ENCODE measurements around the gene FRMPD2.
"Not testable (repeated sequence)": the region's sequence is repeated elsewhere in the genome, so short reads cannot be mapped to it uniquely, and the experiment has no call there.

Gene FRMPD2

DNA sequence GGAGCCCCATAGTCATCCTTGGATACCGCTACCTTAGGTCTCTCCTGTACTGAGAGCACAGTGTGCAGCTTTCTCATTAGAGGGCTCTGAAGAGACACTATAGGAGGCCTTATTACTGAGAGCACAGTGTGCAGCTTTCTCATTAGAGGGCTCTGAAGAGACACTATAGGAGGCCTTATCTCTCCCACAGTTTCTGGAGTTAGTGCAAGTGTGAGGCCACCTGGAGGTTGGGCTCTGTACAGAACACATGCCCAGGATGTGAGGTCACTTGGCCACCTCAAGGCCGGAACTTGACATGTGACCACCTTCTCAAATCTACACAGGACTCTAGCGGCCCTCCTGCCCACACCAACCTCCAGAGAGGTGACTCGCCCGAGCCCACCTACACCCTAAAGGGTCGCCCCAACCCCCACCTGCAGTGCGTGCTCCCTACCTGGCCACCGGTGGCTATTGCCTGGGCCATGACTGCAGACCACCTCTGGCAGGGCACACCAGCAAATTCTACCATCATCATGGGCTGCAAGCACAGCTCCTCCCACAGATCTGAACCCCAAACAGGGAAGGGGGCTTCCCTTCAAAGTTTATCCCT is 24.6 kb downstream of the FRMPD2 start:
- H3K4me1 Mint-ChIP-seq, result peaks cover 6% of the 10 kb centered on the region
- peaks cover 21% of the 10 kb centered on the region for H3K27me3 Mint-ChIP-seq
- H3K9me3 Mint-ChIP-seq, result no peaks in the 10 kb centered on the region
- H3K4me3 Mint-ChIP-seq, result no peak overlapping the region
- no peaks in the 10 kb centered on the region for H3K36me3 Mint-ChIP-seq
- no peak overlapping the region for H3K27ac Mint-ChIP-seq
- no peak for ATAC-seq

DNA sequence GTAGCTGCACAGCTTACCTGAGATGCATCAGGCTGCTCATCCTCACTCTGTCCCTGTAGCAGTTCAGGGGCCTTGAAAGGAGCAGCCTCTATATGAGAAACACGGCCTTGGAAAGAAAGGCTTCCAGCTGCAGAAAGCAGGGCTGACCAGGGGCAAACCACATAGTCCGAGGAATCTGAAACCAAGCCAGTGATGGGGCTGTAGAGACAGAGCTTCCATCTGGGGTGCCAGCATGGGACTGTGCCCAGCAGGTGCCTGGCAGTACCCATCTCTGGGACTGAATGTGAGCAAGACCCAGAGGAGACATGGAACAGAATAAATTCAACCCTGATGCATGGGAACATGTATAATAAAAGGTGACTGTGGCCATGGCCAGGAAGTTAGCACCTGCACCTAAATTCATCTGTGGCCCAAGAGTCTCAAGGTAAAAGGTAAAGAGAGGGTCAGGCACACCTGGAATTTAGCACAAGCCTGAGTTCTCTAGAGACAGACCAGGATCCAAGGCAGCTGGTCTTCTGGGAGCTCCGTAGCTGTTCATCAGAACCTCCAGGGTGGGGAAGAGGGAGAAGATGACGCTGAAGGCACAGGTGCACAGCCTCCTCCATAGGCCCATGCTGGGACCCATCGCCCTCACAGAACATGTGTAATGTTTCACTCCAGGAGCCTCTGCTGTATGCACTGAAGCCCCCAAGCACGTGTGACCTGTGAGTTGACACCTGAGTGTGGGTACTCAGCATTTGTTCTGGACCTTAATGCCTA is 25.3 kb downstream of the FRMPD2 start:
- peak; percentile 9 for ATAC-seq
- H3K36me3 Mint-ChIP-seq, result no peaks in the 10 kb centered on the region
- no peak overlapping the region for H3K27ac Mint-ChIP-seq
- no peak overlapping the region for H3K4me3 Mint-ChIP-seq
- peaks cover 18% of the 10 kb centered on the region for H3K27me3 Mint-ChIP-seq
- peaks cover 6% of the 10 kb centered on the region for H3K4me1 Mint-ChIP-seq
- no peaks in the 10 kb centered on the region for H3K9me3 Mint-ChIP-seq

DNA sequence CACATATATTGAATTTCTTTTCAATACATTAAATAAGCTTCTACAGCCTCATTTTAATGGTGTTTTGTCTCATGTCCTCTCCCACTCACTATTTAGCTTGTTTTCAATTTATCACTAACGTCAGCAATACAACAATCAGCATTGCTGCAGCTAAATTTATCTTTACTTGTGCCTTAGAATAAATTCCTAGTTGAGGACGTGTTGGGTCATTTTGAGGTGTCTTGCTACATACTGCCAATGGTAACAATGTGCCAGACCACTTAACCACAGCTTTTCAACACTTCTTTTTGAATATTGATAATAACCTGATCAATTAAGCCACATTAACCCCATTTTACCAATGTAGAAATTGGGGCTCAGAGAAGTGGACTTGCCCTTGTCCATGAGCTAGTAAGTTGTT is 26.0 kb downstream of the FRMPD2 start:
- peaks cover 22% of the 10 kb centered on the region for H3K27me3 Mint-ChIP-seq
- no peak overlapping the region for H3K4me3 Mint-ChIP-seq
- no peaks in the 10 kb centered on the region for H3K36me3 Mint-ChIP-seq
- ATAC-seq, result no peak
- H3K9me3 Mint-ChIP-seq, result no peaks in the 10 kb centered on the region
- no peak overlapping the region for H3K27ac Mint-ChIP-seq
- peaks cover 6% of the 10 kb centered on the region for H3K4me1 Mint-ChIP-seq

DNA sequence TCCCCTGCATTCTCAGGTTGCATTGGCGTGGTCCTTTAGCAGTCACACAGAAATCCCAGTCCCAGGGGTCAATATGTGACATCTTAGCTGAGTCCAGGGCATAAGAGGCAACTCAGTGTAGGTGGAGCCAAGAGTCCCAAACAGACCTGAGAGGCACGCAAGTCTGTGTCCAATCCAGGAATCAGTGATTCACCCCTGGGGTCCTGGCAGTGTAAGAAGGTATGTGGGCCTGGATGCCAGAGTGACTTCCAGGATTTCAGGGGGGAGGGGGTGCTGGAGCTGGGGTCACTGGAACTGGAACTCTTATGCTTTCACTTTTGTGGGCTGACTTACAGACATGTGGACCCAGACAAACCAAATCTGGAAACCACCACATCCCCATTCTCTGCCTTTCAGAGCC is 26.8 kb downstream of the FRMPD2 start:
- ATAC-seq, result no peak
- no peaks in the 10 kb centered on the region for H3K9me3 Mint-ChIP-seq

DNA sequence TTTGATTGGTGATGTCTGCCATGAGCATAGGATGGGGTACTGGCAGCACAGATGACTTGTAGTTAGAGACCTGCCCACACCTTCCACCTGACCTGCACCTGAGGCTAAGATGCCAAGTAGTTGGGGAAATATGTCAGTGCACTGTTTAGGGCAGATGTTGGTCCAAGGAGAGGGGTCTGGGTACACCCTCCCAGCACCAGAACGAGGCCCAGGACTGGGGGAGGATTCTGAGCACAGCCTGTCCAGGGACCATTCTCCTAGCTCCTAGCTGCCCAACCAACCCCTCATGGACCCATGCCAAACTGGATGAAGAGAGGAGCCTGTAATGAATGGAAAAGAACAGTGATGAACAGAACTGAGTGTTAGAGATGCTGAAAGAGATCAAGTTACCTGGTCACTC is 28.0 kb downstream of the FRMPD2 start:
- Mint-ChIP-seq H3K9me3 (no peaks in the 10 kb centered on the region), H3K36me3 (no peaks in the 10 kb centered on the region), H3K4me3 (no peak overlapping the region), H3K27ac (no peak overlapping the region), H3K4me1 (peaks cover 6% of the 10 kb centered on the region), H3K27me3 (peaks cover 29% of the 10 kb centered on the region)
- ATAC-seq, result no peak

More for the DNA sequence above, 26.8 kb downstream of the FRMPD2 start:
- no peak overlapping the region for H3K27ac Mint-ChIP-seq
- peaks cover 6% of the 10 kb centered on the region for H3K4me1 Mint-ChIP-seq
- no peak overlapping the region for H3K4me3 Mint-ChIP-seq
- peaks cover 30% of the 10 kb centered on the region for H3K27me3 Mint-ChIP-seq
- no peaks in the 10 kb centered on the region for H3K36me3 Mint-ChIP-seq

DNA sequence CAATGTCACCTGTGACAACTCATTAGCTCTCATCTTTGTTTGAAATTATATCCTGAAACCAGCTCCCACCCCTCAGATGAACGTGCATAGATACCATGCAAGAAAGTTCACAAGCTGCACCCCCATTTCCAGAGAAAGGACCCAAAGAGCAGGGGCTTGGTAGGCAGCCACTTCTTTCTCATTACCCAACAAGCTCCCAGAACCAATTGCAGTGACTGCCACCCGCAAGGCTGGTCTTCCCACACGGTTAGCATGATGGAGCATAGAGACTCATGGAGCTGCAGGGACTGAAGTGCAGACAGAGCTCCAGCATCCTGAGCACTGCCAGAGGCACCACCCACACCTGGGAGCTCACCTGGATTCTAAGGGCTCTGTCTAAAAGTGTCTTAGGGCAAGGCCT is 28.5 kb downstream of the FRMPD2 start:
- peaks cover 6% of the 10 kb centered on the region for H3K4me1 Mint-ChIP-seq
- no peak for ATAC-seq
- H3K9me3 Mint-ChIP-seq, result no peaks in the 10 kb centered on the region
- H3K27me3 Mint-ChIP-seq, result peaks cover 24% of the 10 kb centered on the region
- H3K36me3 Mint-ChIP-seq, result no peaks in the 10 kb centered on the region
- H3K27ac Mint-ChIP-seq, result no peak overlapping the region
- H3K4me3 Mint-ChIP-seq, result no peak overlapping the region

DNA sequence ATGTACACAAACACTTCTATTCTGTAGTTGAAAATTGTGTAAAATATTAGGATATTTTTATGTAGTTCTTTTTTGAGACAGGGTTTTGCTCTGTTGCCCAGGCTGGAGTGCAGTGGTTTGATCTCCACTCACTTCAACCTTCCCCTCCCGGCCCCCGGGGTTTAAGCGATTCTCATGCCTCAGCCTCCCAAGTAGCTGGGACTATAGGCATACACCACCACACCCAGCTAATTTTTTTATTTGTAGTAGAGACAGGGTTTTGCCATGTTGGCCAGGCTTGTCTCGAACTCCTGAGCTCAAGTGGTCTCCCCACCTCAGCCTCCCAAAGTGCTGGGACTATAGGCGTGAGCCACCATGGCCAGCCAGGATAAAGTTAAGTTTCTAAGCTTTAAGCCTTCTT is 30.6 kb downstream of the FRMPD2 start:
- not testable (repeated sequence) for H3K4me3 Mint-ChIP-seq, H3K9me3 Mint-ChIP-seq, ATAC-seq, H3K27ac Mint-ChIP-seq, H3K36me3 Mint-ChIP-seq, H3K4me1 Mint-ChIP-seq
- H3K27me3 Mint-ChIP-seq, result peaks cover 12% of the 10 kb centered on the region

DNA sequence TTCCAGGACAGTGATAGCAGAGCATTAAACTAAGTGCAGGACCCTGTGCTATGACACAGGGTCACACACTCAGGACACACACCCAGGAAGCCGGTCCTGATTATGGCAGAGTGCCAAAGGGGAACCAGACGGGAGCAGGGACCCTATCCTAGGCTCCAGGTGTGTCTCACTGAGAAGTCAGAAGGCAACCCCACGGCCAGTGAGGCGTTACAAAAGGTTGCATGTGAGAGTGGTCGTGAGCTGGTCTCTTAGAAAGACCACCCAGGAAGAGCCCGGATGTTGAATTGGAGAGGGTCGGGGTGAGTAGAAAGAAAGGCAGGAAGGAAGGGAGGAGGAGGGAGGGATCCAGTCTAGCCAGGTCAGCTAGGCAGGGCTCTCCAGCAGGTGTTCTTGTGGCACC is 31.0 kb downstream of the FRMPD2 start:
- Mint-ChIP-seq H3K9me3 (no peaks in the 10 kb centered on the region), H3K27me3 (peaks cover 12% of the 10 kb centered on the region), H3K27ac (no peak overlapping the region), H3K36me3 (no peaks in the 10 kb centered on the region), H3K4me1 (peaks cover 4% of the 10 kb centered on the region), H3K4me3 (no peak overlapping the region)
- ATAC-seq, result no peak

DNA sequence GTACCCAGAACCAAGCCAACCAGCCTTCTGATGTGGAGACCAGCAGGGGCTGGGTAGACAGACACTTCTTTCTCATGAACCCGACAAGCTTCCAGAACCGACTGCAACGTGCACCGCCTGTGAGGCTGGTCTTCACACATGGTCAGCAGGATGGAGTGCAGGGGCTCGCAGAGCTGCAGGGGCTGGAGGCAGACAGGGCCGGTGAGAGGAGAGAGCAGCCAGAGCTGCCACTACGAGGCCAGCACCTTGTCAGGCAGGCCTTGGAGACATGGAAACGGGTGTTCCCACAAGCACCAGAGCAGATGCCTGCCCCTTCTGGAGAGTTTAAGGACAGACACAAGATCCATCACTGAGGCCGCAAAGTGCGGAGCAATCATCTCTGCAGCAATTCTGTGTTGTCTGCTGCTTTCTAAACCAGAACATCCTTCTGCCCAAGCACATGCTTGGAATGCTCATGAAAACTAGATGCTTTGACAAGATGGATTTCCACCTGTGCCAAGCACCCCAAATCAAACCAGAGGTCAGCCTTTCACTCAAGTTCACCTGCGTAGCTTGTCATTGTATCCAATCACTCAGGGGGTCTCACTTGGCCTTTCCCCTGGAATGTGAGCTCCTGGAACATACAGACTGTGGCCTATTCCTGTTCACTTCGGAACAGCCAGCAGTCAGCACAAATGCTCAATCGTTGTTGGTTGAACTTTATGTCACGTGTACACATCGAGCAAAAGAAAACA is 32.2 kb downstream of the FRMPD2 start:
- H3K9me3 Mint-ChIP-seq, result no peaks in the 10 kb centered on the region
- H3K27me3 Mint-ChIP-seq, result peaks cover 12% of the 10 kb centered on the region
- ATAC-seq, result no peak
- H3K27ac Mint-ChIP-seq, result no peak overlapping the region
- H3K36me3 Mint-ChIP-seq, result no peaks in the 10 kb centered on the region
- H3K4me3 Mint-ChIP-seq, result no peak overlapping the region
- no peaks in the 10 kb centered on the region for H3K4me1 Mint-ChIP-seq

DNA sequence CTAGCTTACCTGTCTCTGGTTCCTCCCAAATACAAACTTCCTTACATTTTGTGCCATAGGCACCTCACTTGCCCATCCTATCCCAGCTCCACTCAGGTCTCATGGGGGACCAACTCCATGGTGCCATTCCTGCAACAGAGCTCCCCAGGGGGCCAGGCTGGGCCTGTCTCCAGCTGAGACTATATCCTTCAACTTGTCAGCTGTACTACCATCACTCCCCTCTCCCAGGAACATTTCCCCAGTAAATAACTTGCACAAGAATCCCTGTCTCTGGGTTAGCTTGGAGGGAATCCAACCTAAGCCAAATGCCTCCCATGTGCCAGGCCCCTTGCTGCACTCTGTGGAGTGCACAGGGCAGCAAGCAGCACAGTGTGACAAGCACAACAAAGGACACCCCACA is 33.2 kb downstream of the FRMPD2 start:
- Mint-ChIP-seq H3K4me3 (no peak overlapping the region), H3K36me3 (no peaks in the 10 kb centered on the region), H3K4me1 (no peaks in the 10 kb centered on the region), H3K9me3 (no peaks in the 10 kb centered on the region), H3K27me3 (peaks cover 12% of the 10 kb centered on the region), H3K27ac (no peak overlapping the region)
- ATAC-seq, result no peak

DNA sequence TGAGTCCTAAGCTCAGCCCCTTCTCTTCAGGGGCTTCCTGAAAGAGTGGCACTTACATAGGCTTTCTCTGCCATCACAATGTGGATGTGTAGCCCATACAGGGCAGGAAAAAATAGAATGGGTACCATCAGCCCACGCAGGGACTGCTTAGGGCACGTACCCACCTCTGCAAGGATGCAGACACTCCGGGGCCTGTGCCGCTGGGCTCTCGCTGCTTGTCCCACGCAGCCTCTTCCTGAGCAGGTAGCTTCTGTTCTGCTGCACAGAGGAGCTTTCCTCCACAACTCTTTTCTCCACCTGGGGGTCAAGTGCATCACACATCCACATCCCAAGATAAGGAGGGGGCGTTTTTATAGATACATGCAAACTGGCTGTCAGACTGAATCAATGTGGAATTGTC is 34.3 kb downstream of the FRMPD2 start:
- no peak for ATAC-seq

DNA sequence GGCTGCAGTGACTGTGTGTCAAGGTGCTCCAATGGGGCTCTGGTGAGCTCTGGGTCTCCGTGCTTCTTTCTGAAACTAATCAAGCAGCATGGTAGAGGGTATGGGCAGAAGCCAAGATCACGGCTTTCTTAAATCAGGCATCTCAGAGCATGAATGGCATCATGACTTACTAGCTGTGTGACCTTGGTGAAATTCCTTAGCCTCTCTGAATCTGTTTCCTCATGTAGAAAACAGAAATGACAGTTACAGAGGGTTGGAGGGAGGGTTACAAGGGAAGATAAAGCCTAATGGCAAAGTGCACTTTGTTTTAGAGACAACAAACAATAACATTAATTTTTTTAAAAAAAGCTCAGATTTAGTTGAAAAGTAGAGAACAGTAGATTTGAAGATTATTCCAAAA is 34.9 kb downstream of the FRMPD2 start:
- no peak overlapping the region for H3K4me3 Mint-ChIP-seq
- H3K27ac Mint-ChIP-seq, result no peak overlapping the region
- no peaks in the 10 kb centered on the region for H3K36me3 Mint-ChIP-seq
- peaks cover 12% of the 10 kb centered on the region for H3K27me3 Mint-ChIP-seq
- H3K9me3 Mint-ChIP-seq, result no peaks in the 10 kb centered on the region
- no peaks in the 10 kb centered on the region for H3K4me1 Mint-ChIP-seq
- no peak for ATAC-seq

More for the DNA sequence above, 34.3 kb downstream of the FRMPD2 start:
- peaks cover 12% of the 10 kb centered on the region for H3K27me3 Mint-ChIP-seq
- no peaks in the 10 kb centered on the region for H3K9me3 Mint-ChIP-seq
- H3K27ac Mint-ChIP-seq, result no peak overlapping the region
- no peaks in the 10 kb centered on the region for H3K4me1 Mint-ChIP-seq
- no peak overlapping the region for H3K4me3 Mint-ChIP-seq
- H3K36me3 Mint-ChIP-seq, result no peaks in the 10 kb centered on the region

DNA sequence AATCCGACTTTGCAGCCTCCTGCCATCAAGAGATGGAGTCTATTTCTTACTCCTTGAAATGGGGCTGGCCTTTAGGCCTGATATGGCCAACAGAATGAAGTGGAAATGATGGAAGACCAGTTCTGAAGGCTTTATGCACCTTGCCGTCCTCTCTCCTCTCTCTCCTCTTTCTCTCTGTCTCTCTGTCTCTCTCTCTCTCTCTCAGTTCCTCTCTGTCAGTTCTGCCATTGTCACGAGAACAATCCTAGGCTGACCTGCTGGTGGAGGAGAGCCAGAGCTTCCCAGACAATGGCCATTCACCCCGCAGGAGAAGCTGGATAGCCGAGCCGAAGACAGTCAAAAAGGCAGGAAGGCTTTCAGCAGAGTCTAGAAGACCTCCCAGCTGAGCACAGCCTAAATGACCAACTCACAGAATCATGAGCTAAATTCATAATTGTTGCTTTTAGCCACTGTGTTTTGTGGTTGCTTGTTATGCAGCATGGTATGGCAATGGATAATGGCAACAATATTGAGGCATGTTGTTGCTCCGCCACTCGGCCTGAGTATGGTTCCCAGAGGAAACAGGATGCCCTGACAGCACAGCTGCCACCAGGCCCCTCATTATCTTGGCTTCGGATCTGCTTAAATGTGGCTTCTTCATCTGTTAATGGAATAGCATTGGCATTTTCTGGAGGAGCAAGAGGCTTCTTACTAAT is 35.5 kb downstream of the FRMPD2 start:
- H3K27ac Mint-ChIP-seq, result no peak overlapping the region
- ATAC-seq, result no peak
- no peaks in the 10 kb centered on the region for H3K9me3 Mint-ChIP-seq
- H3K4me1 Mint-ChIP-seq, result no peaks in the 10 kb centered on the region
- no peak overlapping the region for H3K4me3 Mint-ChIP-seq
- H3K27me3 Mint-ChIP-seq, result peaks cover 17% of the 10 kb centered on the region
- H3K36me3 Mint-ChIP-seq, result no peaks in the 10 kb centered on the region

DNA sequence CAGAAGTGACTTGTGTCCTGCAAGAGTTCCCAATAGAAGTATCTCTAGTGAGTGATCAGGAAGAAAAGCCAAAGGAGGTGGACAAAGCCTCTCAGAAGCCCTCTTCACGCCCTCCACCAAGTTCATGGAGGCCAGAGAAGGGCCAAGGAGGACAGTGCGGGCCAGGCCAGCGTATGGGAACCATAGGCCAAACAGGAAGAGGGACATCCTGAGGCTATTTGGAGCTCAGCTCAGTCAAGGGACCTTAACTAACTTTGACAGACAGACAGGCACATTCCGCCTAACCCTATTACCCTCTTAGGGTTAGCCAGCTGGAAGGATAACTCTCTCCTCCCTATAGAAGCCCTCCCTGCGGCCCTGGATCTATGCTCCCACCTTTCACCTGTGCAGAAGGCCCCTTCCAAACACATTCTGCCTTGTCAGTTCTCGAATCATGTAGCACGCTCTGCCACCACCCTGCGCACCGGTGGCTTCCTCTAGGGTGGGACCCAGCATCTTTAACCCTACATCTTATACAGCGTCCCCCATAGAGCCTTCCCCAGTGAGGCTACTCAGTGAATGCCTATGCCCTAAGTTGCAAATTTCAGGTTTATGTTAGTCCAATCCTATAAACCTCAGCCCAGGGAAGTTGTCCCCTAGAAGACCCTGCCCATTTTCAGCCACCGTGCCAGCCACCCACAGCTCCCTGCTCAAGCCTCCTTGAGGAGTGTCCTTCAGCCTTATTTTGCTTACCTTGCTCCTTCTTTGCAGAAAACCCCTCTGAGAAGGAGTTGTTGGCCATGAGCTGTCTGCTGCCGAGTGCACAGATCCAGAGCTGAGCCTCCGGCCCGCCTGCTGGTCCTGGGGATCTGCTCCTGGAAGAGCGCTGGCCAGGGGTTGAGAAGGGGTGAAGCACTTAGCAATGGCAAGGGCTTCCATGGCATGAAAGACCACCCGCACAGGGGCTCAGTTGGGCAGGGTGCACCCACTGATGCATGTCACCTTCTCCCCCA is 36.9 kb downstream of the FRMPD2 start:
- Mint-ChIP-seq H3K4me3 (no peak overlapping the region), H3K9me3 (no peaks in the 10 kb centered on the region), H3K27me3 (peaks cover 19% of the 10 kb centered on the region), H3K4me1 (no peaks in the 10 kb centered on the region), H3K27ac (no peak overlapping the region), H3K36me3 (no peaks in the 10 kb centered on the region)
- ATAC-seq, result no peak

All from stimulated activated memory B cell treated with anti-CD40 and anti-IgM and Interleukin-4, amounts not matched to agents 10 μg/mL and 1 μg/mL and 100 μg/mL, for 72 hours (primary cell).